Spleen (tissue), 7 donors: ENCODE data around the gene OTOA.

Source experiments
- CTCF ChIP-seq, 11 experiments: fragments of 200-600 bp in 7 of 11; fragments of 450-650 bp in 4 of 11; sonication (generic) in 4 of 11; IDR thresholded peaks in 8 of 11; conservative IDR thresholded peaks in 3 of 11; 1 replicate in 7 of 11; 2 replicates in 4 of 11; pipeline versions ENCODE4 v1.4.0 to v1.8.0; 2016 to 2021; ENCODE audit warnings: antibody characterized with exemption in 11 of 11, inconsistent platforms in 4 of 11, mild to moderate bottlenecking in 1 of 11
- POLR2A ChIP-seq, 3 donors: fragments of 450-650 bp; IDR thresholded peaks; one replicate each; pipeline ENCODE4 v1.5.1; 2017; ENCODE audit warnings: antibody characterized with exemption in 3 of 3, mild to moderate bottlenecking in 1 of 3
- POLR2AphosphoS5 ChIP-seq, 3 donors: sonication (generic); formaldehyde crosslinking; IDR thresholded peaks; one replicate each; pipeline ENCODE4 v1.5.1; 2017; ENCODE audit warnings: antibody characterized with exemption in 3 of 3
- donor health status: DM: no; HTN: no; CAD: no; lungs with moderate emphysema.
- donor health status: DM: no; HTN: no; CAD: no.
- donor health status: DM: no; HTN: no; CAD: no.

- TF ChIP-seq POLR2A (IDR thresholded peaks at IDR 0.05) (no peak), CTCF (IDR thresholded peaks at IDR 0.05 in 8 of 11, conservative IDR thresholded peaks at IDR 0.05 in 3 of 11) (no peak), POLR2AphosphoS5 (IDR thresholded peaks at IDR 0.05) (no peak)
Measured at GRCh38 chr16:21651515-21651914, 12.3 kb upstream of the OTOA start.
